GM19467 (cell line): ENCODE data around the gene NCLN.
"Not testable (repeated sequence)": the region's sequence is repeated elsewhere in the genome, so short reads cannot be mapped to it uniquely, and the experiment has no call there.

Source experiments
- ATAC-seq: cut with Tn5 transposase; IDR thresholded peaks from one replicate; pipeline ENCODE4 v1.9.1; 2021; ENCODE audit warnings: mild to moderate bottlenecking, moderate library complexity; ENCODE audit not compliant: unreplicated experiment

NCLN gene

GRCh38 chr19:3185461-3186159 lies at the start of gene NCLN:
Gene NCLN, plus strand, starts transcription at chr19:3185930. Its CDS starts 101 bp downstream, at chr19:3186031.
- ATAC-seq, result peak; percentile 80

DNA sequence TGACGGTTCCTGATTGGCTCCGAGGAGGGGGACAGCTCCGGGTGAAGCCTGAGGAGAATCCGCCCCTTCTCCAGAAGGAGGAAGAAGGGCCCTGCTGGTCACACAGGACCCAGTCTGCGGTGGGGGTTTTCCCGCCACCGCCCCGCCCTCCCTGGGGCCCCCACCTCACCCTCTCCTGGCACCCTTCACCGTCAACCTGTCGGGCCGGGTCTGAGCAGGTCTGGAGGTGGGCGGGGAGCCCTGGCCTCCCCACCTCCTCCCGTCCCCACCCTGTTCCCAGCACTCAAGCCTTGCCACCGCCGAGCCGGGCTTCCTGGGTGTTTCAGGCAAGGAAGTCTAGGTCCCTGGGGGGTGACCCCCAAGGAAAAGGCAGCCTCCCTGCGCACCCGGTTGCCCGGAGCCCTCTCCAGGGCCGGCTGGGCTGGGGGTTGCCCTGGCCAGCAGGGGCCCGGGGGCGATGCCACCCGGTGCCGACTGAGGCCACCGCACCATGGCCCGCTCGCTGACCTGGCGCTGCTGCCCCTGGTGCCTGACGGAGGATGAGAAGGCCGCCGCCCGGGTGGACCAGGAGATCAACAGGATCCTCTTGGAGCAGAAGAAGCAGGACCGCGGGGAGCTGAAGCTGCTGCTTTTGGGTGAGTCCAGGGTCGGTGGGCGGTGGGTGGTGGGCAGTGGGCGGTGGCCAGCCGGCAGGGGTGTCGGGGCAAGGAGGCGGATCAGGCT lies 49.6 kb upstream of the NCLN start, which contains the start of gene GNA15:
GNA15 (plus strand) TSS at position 73 of the 723 bp plus-strand sequence; CDS start at position 491, 418 bp downstream.
- ATAC-seq, result no peak

GRCh38 chr19:3136684-3137055 lies 49.1 kb upstream of the NCLN start:
- no peak for ATAC-seq

- ATAC-seq, result no peak
Measured at GRCh38 chr19:3137119-3137518, 48.6 kb upstream of the NCLN start.

GRCh38 chr19:3138268-3138667 lies 47.5 kb upstream of the NCLN start:
- no peak for ATAC-seq

DNA sequence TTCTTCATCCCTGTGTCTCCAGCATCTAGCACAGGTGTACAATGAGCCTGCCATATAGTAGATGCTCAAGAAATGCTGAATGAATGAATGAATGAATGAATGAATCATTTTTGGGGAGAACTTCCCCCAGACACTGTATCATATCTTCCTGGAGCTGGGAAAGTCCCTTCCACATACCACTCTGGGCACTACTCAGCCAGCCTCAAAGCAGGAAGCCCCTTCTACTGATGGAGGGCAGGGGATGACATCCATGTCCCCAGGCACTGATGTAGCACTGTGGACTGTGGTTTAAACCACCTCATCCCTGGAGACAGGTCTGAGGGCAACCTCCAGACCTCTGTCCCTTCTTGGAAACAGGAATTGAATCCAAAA lies 45.1 kb upstream of the NCLN start:
- ATAC-seq, result no peak

GRCh38 chr19:3142292-3142670 lies 43.4 kb upstream of the NCLN start:
- ATAC-seq, result no peak

GRCh38 chr19:3142781-3143337 lies 42.9 kb upstream of the NCLN start:
- ATAC-seq, result no peak

GRCh38 chr19:3145909-3146676 lies 39.6 kb upstream of the NCLN start:
- no peak for ATAC-seq

DNA sequence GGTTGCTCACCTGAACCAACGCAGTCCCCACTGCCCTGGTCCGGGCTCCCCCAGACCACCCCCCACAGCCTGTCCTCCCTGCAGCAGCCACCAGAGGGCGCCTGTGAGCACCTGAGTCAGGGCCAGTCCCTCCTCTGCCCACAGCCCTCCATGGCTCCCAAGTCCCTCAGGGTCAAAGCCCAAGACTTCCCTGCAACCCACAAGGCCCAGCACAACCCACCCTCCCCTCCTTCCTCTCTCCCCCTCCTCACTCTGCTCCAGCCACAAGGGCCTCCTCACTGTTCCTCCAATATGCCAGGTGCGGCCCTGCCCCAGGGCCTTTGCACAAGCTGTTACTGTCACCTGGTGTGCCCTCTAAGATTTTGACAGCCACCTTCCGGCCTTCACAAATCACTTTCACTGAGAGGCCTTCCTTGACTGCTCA lies 39.0 kb upstream of the NCLN start:
- ATAC-seq, result no peak

- ATAC-seq, result no peak
Measured at GRCh38 chr19:3148503-3148902, 37.2 kb upstream of the NCLN start.

DNA sequence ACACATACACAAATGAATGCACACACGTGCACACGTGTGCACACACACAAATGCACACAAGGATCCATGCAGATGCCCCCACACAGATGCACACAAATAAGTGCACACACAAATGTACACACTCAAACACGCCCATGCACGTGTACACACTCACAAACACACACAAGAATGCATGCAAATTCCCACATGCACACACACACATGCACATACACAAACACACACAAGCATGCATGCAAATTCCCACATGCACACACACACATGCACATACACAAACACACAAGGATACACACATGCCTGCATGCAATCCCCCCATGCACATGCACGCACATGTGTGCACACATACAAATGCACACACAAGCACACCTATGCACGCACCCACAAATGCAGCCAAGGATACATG lies 36.6 kb upstream of the NCLN start:
- ATAC-seq, result no peak

DNA sequence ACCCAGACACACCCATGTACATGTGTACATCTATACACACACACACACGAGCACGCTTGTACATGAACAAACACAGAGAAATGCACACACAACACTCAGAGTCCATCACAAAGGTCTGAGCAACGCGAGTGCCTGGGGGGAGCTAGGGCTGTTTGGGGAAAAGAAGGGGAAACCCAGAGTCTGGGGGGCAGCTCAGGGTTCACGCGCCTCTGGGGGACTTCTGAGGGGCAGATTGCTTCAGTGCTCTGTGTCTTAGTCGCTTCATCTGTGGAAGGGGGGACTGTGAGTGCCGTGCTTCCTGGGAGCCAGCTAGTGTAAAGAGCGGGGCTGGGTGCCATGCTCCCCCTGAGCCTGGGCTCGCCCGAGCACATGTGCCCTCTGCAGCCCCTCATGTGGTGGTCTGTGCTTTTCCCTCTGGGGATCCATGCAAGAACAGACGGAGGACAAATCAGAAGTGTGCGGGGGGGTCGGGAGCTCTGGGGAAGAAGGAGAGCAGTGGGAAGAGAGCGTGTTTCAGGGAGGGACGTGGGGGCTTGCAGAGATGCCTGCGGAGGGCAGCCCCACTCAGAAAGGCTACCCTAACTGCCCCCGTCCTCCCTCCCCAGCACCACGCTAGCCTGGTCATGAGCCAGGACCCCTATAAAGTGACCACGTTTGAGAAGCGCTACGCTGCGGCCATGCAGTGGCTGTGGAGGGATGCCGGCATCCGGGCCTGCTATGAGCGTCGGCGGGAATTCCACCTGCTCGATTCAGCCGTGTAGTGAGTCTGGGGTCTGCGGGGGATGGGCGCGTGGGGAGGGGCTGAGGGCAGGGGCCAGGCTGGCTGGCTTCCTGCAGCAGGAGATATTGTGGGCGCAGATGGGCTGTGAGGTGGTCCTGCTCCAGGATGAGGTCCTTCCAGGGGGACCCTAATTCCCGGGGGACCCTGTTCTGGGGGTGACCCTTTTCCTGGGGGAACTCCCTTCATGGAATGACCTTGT lies 35.9 kb upstream of the NCLN start:
- no peak for ATAC-seq

DNA sequence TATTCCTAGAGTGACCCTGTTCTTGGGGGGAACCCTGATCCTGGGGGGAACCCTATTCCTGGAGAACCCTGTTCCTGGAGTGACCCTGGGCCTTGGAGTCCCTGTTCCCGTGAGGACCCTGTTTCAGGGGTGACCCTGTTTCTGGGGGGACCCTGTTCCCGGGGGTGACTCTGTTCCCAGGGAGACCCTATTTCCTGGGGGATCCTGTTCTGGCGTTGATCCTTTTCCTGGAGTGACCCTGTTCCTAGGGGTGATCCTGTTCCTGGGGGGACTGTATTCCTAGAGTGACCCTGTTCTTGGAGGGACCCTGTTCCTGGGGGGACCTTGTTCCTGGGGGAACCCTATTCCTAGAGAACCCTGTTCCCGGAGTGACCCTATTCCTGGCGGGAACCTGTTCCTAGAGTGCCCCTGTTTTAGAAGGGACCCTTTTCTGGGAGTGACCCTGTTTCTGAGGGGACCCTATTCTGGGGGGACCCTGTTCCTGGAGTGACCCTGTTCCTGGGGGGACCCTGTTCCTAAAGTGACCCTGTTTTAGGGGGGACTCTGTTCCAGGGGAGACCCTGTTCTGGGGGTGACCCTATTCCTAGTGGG lies 34.9 kb upstream of the NCLN start:
- ATAC-seq, result no peak

DNA sequence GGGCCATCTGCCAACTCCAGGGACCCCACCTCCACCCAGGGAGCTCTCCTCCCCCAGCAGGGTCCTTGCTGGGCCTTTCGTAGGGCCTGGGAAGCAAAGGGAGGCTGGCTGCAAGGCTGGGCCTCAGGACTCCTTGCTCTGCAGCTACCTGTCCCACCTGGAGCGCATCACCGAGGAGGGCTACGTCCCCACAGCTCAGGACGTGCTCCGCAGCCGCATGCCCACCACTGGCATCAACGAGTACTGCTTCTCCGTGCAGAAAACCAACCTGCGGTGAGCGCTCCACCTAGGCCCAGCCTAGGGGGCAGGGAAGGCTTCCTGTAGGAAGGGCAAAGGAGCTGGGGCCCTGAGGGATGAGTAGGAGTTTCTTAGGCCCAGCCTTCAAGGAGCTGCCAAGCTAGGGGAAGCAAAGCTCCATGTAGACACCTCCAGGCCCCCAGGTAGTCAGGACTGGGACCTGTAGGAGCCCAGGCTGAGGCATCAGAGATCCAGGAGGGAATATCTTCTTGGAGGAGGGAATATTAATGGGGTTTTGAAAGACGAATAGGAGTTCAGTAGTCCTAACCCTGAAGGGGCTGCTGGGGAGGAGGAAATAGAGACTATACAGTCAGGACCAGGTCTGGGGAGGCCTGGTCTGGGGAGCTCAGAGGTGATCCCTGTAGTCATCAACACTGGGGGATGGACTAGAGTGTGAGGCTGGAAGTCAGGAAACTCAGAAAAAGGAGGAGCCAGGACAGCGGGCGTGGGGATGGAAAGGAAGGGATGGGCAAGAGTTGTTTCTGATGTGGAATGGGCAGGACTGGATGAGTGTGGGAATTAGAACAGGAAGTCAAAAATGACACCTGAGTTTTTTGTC lies 33.9 kb upstream of the NCLN start:
- ATAC-seq, result no peak

- ATAC-seq, result no peak
Measured at GRCh38 chr19:3152419-3152780, 33.3 kb upstream of the NCLN start.

DNA sequence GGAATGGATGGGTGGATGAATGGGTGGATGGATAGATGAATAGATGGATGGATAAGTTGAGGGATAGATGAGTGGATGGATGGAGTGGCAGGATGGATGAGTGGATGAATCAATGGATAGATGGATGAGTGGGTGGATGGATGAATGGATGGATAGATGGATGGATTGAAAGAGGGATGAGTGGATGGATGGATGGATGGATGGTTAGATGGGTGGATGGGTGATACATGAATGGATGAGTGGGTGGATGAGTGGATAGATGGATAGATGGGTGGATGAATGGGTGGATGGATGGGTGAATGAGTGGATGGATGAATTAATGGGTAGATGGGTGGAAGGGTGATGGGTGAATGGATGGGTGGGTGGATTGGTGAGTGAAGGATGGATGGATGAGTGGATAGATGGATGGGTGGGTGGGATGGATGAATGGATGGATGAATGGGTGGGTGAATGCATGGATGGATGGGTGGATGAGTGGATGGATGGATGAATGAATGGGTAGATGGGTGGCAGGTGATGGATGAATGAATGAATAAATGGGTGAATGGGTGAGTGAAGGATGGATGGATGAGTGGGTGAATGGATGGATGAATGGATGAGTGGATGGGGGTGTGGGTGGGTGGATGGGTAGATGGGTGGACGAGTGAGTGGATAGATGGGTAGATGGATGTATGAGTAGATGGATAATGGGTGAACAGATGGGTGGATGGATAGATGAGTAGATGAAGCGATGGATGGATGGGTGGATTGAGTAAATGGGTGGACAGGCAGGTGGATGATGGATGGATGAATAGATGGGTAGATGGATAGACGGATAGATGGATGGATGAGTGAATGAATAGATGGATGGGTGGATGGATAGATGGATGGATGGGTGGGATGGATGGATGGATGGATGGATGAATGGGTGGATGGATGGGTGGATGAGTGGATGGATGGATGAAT lies 32.2 kb upstream of the NCLN start:
- ATAC-seq, result no peak

DNA sequence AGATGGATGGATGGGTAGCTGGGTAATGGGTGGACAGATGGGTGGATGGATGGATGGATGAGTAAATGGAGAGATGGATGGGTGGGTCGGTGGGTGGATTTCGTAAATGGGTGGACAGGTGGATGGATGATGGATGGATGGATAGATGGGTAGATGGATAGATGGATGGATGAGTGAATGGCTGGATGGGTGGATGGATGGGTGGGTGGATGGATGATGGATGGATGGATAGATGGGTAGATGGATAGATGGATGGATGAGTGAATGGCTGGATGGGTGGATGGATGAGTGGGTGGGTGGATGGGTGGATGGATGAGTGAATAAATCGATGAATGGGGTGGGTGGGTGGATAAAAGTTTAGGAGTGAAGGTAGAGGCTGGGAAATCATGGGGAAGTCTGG lies 31.3 kb upstream of the NCLN start:
- ATAC-seq, result not testable (repeated sequence)
